K562 (cell line): ENCODE measurements around the gene IRX2. TPM values are rescaled to one million over a fixed set of nuclear protein-coding genes. Genes with fewer than 3 reads are reported as not detected.

ENCODE experiments used
- ATAC-seq: fragments of 200-7000 bp; cut with Tn5 transposase; 3 replicates; pipeline ENCODE4 v1.9.1; 2020; ENCODE audit warnings: moderate library complexity
- BruUV-seq: library from RNA; stranded (reverse); fragments of 400-500 nt; replicated peaks from 2 replicates; lab custom pipeline; 2021; lab: Mats Ljungman, UMichigan
- CTCF ChIA-PET: fragments of 300-600 bp; formaldehyde crosslinking; extraction: SDS; loops from one replicate; lab custom pipeline; 2021; ENCODE audit warnings: low intra/inter-chr PET ratio; lab: Yijun Ruan, JAX
- POLR2A ChIA-PET: fragments of 300-600, 350-650 bp; sonication (Branson Sonifier 250); formaldehyde crosslinking; extraction: SDS; loops from one replicate; lab custom pipeline; 2021; ENCODE audit warnings: antibody characterized with exemption, inconsistent platforms; lab: Yijun Ruan, JAX
- DNase-seq, 4 experiments: peaks; one replicate each; pipeline versions ENCODE4 v3.0.0 to v3.0.0-alpha.2; 2011 to 2018; ENCODE audit warnings: low spot score in 3 of 4, mixed read lengths in 3 of 4; ENCODE audit errors: extremely low read depth in 1 of 4
- FAIRE-seq: peaks from 2 replicates; lab custom pipeline; 2011; peaks lifted over from hg19 to GRCh38; lab: Jason Lieb, UNC
- H2AFZ ChIP-seq: 2 replicates; pipeline ENCODE4 v1.6.0; 2011; ENCODE audit warnings: low read depth, low read length, control low read depth, inconsistent platforms
- H3K27ac ChIP-seq: fragments of 200-600 bp; 3 replicates; pipeline ENCODE4 v1.8.0; 2011; ENCODE audit warnings: low read depth, mild to moderate bottlenecking, control low read depth, inconsistent platforms, low read length, moderate library complexity, mixed read lengths; ENCODE audit errors: extremely low read depth
- H3K27me3 ChIP-seq, 2 experiments: fragments of 300-600 bp in 1 of 2; 2 replicates in 1 of 2; 3 replicates in 1 of 2; pipeline versions ENCODE4 v1.6.0 to v1.8.0; 2011; ENCODE audit warnings: inconsistent platforms in 2 of 2, low read length in 2 of 2, mild to moderate bottlenecking in 1 of 2, mixed read lengths in 1 of 2, moderate library complexity in 1 of 2; ENCODE audit not compliant: control insufficient read depth in 2 of 2, insufficient read depth in 2 of 2
- H3K36me3 ChIP-seq: fragments of 300-600 bp; 3 replicates; pipeline ENCODE4 v1.8.0; 2011; ENCODE audit warnings: mild to moderate bottlenecking, low read length, inconsistent platforms; ENCODE audit not compliant: control insufficient read depth, insufficient read depth
- H3K4me1 ChIP-seq, 2 experiments: fragments of 200-600 bp in 1 of 2; replicated peaks in 1 of 2; 2 replicates in 1 of 2; 3 replicates in 1 of 2; pipeline versions ENCODE4 v1.5.1 to v1.8.0; 2011; ENCODE audit warnings: inconsistent platforms in 2 of 2, low read length in 2 of 2, mild to moderate bottlenecking in 1 of 2, mixed read lengths in 1 of 2, moderate library complexity in 1 of 2; ENCODE audit not compliant: control insufficient read depth in 2 of 2, insufficient read depth in 2 of 2
- H3K4me2 ChIP-seq: 2 replicates; pipeline ENCODE4 v1.6.1; 2011; ENCODE audit warnings: low read length, control low read depth, inconsistent platforms, mixed read lengths; ENCODE audit not compliant: insufficient read depth
- H3K4me3 ChIP-seq: fragments of 200-600 bp; sonication (generic), shearing (Covaris generic); 2 replicates; pipeline ENCODE4 v1.5.1; 2016; ENCODE audit warnings: control low read depth, inconsistent platforms
- H3K79me2 ChIP-seq: fragments of 200-600 bp; 3 replicates; pipeline ENCODE4 v1.8.0; 2011; ENCODE audit warnings: low read length, inconsistent platforms; ENCODE audit not compliant: control insufficient read depth, insufficient read depth
- H3K9ac ChIP-seq, 2 experiments: 2 replicates each; pipeline versions ENCODE4 v1.6.0 to v1.6.1; 2011; ENCODE audit warnings: low read depth in 2 of 2, low read length in 2 of 2, control low read depth in 1 of 2, inconsistent platforms in 1 of 2, mild to moderate bottlenecking in 1 of 2, mixed read lengths in 1 of 2; ENCODE audit not compliant: insufficient read depth in 1 of 2
- H3K9me1 ChIP-seq: one replicate; pipeline ENCODE4 v1.6.0; 2011; ENCODE audit warnings: inconsistent platforms, mild to moderate bottlenecking, low read length, moderate library complexity; ENCODE audit not compliant: control insufficient read depth, insufficient read depth
- H3K9me3 ChIP-seq: replicated peaks from 2 replicates; pipeline ENCODE4 v1.5.1; 2011; ENCODE audit warnings: low read depth, low read length, inconsistent platforms; ENCODE audit not compliant: control insufficient read depth, insufficient read depth
- H4K20me1 ChIP-seq: replicated peaks from 2 replicates; pipeline ENCODE4 v1.6.1; 2011; ENCODE audit warnings: low read length, inconsistent platforms, mixed read lengths; ENCODE audit not compliant: control insufficient read depth, insufficient read depth
- SOX6 ChIP-seq: fragments of 450-650 bp; IDR thresholded peaks from 2 replicates; pipeline ENCODE4 v1.6.1; 2014; ENCODE audit warnings: mild to moderate bottlenecking
- WGBS: fragments of 100-300 bp; shearing (Covaris generic); methylation state at CpG from one replicate; pipeline ENCODE4 v1.1.6; 2016; ENCODE audit warnings: low coverage, mixed read lengths; ENCODE audit not compliant: insufficient coverage; ENCODE audit errors: missing lambda C conversion rate; 5-methylcytosine and 5-hydroxymethylcytosine counted together
- in situ Hi-C: fragments of 300-500 bp; cut with MboI; formaldehyde crosslinking; loops from 4 replicates; pipeline ENCODE4 v1.15.0; 2018; ENCODE audit warnings: inconsistent platforms, mixed read lengths
- intact Hi-C: fragments of 100-400 bp; cut with micrococcal nuclease; formaldehyde crosslinking; loops from 2 replicates; pipeline ENCODE4 v1.14.2; 2022
- polyA plus RNA-seq, 8 experiments: library from polyadenylated mRNA; depleted of rRNA in 4 of 8; stranded (reverse) in 5 of 8; unstranded in 3 of 8; fragments of >200 nt; fragmentation: Nextera tagmentation in 2 of 8; fragmentation: Illumina TruSeq in 1 of 8; extraction: Ambion mirVana in 2 of 8; extraction: Trizol in 1 of 8; gene quantifications; 2 replicates each; pipeline versions ENCODE4 v1.2.1 to v1.2.3, GENCODE V29; 2011 to 2014; ENCODE audit warnings: inconsistent platforms in 1 of 8, missing spikeins in 1 of 8
- total RNA-seq, 7 experiments: library from RNA; depleted of rRNA in 6 of 7; stranded (reverse); fragments of >200 nt in 6 of 7; fragmentation: Illumina TruSeq in 2 of 7; extraction: Trizol in 2 of 7; gene quantifications; 2 replicates each; pipeline versions ENCODE4 v1.2.1 to v1.2.3, GENCODE V29; 2011 to 2021; ENCODE audit warnings: low replicate concordance in 1 of 7
- TF ChIP-seq, protein P1 (sequence below): fragments of 250-450 bp; sonication (Bioruptor Pico); IDR thresholded peaks from 2 replicates; pipeline ENCODE4 v1.4.0; 2020

IRX2 gene
- total and polyA plus RNA-seq, 9 of the 15 experiments (the other 6 are each of a cell fraction or from before 2014, with no cell fraction given): 0.13 TPM; not detected in 8

GRCh38 chr5:2748861-2749513 lies 2.5 kb downstream of the IRX2 start:
- Histone ChIP-seq H3K36me3 (no peaks in the 10 kb centered on the region), H4K20me1 (no peaks in the 10 kb centered on the region), H3K9me1 (no peaks in the 10 kb centered on the region), H3K27ac (no peak overlapping the region), H3K4me3 (no peak overlapping the region), H3K4me2 (no peak overlapping the region), H3K9ac (no peak overlapping the region), H2AFZ (no peak overlapping the region), H3K4me1 (peaks cover 0 to 3% of the 10 kb centered on the region in 2 experiments; a peak in 1 of 5 replicates), H3K27me3 (peaks cover 0 to 4% of the 10 kb centered on the region in 2 experiments; a peak in 1 of 5 replicates), H3K79me2 (no peaks in the 10 kb centered on the region), H3K9me3 (no peaks in the 10 kb centered on the region)
- no TSS peak for BruUV-seq
- DNase-seq: no peak
- TF ChIP-seq, protein P1, sequence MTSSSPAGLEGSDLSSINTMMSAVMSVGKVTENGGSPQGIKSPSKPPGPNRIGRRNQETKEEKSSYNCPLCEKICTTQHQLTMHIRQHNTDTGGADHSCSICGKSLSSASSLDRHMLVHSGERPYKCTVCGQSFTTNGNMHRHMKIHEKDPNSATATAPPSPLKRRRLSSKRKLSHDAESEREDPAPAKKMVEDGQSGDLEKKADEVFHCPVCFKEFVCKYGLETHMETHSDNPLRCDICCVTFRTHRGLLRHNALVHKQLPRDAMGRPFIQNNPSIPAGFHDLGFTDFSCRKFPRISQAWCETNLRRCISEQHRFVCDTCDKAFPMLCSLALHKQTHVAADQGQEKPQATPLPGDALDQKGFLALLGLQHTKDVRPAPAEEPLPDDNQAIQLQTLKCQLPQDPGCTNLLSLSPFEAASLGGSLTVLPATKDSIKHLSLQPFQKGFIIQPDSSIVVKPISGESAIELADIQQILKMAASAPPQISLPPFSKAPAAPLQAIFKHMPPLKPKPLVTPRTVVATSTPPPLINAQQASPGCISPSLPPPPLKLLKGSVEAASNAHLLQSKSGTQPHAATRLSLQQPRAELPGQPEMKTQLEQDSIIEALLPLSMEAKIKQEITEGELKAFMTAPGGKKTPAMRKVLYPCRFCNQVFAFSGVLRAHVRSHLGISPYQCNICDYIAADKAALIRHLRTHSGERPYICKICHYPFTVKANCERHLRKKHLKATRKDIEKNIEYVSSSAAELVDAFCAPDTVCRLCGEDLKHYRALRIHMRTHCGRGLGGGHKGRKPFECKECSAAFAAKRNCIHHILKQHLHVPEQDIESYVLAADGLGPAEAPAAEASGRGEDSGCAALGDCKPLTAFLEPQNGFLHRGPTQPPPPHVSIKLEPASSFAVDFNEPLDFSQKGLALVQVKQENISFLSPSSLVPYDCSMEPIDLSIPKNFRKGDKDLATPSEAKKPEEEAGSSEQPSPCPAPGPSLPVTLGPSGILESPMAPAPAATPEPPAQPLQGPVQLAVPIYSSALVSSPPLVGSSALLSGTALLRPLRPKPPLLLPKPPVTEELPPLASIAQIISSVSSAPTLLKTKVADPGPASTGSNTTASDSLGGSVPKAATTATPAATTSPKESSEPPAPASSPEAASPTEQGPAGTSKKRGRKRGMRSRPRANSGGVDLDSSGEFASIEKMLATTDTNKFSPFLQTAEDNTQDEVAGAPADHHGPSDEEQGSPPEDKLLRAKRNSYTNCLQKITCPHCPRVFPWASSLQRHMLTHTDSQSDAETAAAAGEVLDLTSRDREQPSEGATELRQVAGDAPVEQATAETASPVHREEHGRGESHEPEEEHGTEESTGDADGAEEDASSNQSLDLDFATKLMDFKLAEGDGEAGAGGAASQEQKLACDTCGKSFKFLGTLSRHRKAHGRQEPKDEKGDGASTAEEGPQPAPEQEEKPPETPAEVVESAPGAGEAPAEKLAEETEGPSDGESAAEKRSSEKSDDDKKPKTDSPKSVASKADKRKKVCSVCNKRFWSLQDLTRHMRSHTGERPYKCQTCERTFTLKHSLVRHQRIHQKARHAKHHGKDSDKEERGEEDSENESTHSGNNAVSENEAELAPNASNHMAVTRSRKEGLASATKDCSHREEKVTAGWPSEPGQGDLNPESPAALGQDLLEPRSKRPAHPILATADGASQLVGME (CRISPR knock-in tag): no peak
- no peak for TF ChIP-seq SOX6
- no peak for ATAC-seq
- ChIA-PET CTCF (no interaction called here), POLR2A (no interaction called here)
- in situ Hi-C loops: no loop called here
- FAIRE-seq: no peak
- WGBS: 58% methylated on average over 39 of the region's 71 CpGs
- intact Hi-C loops: no loop called here
